Measurements from ENCODE around the gene FOXD4.
"Not testable (repeated sequence)": the region's sequence is repeated elsewhere in the genome, so short reads cannot be mapped to it uniquely, and the experiment has no call there.

The FOXD4 gene

DNA sequence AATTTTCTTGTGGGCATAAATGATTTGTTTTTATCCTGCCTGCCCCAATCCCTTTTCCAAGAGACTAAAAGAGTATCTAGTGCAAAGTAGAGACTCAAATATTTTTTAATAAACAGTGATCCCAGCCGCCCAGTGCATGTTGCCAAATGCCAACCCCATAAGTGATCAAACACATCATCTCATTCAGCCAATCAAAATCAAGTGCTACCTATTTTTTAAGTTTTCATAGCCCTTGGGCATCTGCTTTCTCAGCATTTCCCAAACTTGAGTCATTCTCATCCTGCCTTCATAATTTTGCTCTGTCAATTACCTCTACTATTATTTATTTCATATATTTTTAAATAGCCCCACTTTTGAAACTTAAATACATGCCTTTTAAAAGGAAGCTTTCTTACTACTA lies 27.4 kb downstream of the FOXD4 start:
- DNase-seq, result not testable (repeated sequence)

DNA sequence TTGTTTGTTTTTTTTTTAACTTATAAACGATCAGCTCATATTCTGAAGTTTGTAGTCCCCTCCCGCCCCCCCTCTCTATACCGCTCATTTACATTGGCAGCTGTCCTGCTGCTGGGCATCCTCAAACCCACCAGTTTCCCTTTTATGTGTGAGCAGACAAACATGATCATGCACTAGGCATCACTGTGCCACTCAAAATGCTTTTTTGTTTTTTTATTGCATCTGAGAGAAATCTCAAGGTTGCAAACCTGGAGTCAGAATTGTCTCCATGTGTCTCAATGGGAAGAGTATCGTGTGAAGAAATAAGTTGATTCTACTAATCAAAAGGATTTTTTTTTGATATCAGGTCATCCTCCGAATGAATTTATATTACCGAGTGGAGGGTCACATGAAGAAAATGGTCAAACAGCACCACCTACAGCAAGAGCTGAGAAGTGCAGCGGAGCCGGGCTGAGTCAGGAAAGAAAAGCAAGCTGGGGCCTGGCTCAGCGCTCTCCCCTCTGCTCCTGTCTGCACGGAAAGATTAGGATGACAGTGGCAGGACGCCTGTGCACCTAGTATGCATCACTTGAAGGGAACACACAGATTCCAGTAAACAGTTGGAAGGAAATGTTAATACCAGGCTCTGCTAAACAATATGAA lies 29.7 kb downstream of the FOXD4 start:
- not testable (repeated sequence) for DNase-seq

DNA sequence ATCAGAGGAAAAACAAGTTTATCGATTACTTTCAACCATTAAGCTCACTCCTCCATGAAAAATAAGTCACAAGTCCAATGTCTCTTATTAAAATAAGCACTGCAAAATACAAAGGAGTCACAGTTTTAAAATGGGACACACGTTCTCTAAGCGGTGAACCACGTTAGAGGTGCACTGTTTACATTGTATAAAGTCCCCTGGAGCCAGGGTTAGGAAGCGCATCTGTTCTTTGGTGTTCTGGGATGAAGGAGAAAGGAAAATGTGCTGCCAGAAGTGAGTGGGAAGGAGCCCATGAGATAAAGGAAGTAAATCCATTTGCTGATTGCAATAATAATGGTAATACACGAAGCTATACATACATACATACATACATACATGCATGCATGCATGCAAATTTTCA lies 30.4 kb downstream of the FOXD4 start:
- DNase-seq, result not testable (repeated sequence)

- DNase-seq, result not testable (repeated sequence)
Observed at GRCh38 chr9:87105-87504, 31.1 kb downstream of the FOXD4 start.

- DNase-seq, result not testable (repeated sequence)
Observed at GRCh38 chr9:86697-87096, 31.5 kb downstream of the FOXD4 start.

DNA sequence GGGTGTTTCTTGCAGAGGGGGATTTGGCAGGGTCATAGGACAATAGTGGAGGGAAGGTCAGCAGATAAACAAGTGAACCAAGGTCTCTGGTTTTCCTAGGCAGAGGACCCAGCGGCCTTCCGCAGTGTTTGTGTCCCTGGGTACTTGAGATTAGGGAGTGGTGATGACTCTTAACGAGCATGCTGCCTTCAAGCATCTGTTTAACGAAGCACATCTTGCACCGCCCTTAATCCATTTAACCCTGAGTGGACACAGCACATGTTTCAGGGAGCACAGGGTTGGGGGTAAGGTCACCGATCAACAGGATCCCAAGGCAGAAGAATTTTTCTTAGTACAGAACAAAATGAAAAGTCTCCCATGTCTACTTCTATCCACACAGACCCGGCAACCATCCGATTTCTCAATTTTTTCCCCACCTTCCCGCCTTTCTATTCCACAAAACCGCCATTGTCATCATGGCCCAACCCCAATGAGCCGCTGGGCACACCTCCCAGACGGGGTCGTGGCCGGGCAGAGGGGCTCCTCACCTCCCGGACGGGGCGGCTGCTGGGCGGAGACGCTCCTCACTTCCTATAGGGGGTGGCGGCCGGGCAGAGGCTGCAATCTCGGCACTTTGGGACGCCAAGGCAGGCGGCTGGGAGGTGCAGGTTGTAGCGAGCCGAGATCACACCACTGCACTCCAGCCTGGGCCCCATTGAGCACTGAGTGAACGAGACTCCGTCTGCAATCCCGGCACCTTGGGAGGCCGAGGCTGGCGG lies 35.1 kb downstream of the FOXD4 start:
- DNase-seq, result not testable (repeated sequence)

- not testable (repeated sequence) for DNase-seq
Observed at GRCh38 chr9:78333-78732, 39.9 kb downstream of the FOXD4 start.

GRCh38 chr9:76389-76788 lies 41.8 kb downstream of the FOXD4 start:
- DNase-seq, result not testable (repeated sequence)

GRCh38 chr9:73900-74525 lies 44.2 kb downstream of the FOXD4 start:
- DNase-seq, result not testable (repeated sequence)

GRCh38 chr9:73076-73899 lies 44.9 kb downstream of the FOXD4 start:
- peak; percentile 8 for DNase-seq
